Thymus (tissue), 14 donors: ENCODE data around the gene PTTG1IP2. TPM values are rescaled to one million over a fixed set of nuclear protein-coding genes. Genes with fewer than 3 reads are reported as not detected.

ENCODE experiments used
- DNase-seq, 9 donors: peaks; one replicate each; pipeline ENCODE4 v3.0.0-alpha.2; 2013; ENCODE audit warnings: low spot score in 9 of 9, low read depth in 6 of 9, missing footprints in 1 of 9
- H3K27ac ChIP-seq, 2 donors: one replicate each; pipeline ENCODE4 v1.5.1; 2013; ENCODE audit warnings: control low read depth in 1 of 2, low read depth in 1 of 2, low read length in 1 of 2, mild to moderate bottlenecking in 1 of 2, moderate library complexity in 1 of 2
- H3K27me3 ChIP-seq, 2 donors: one replicate each; pipeline ENCODE4 v1.5.1; 2013; ENCODE audit warnings: low read length in 1 of 2; ENCODE audit not compliant: control insufficient read depth in 2 of 2, insufficient read depth in 1 of 2
- H3K36me3 ChIP-seq, 2 donors: one replicate each; pipeline ENCODE4 v1.5.1; 2013; ENCODE audit warnings: low read length in 1 of 2, mild to moderate bottlenecking in 1 of 2, moderate library complexity in 1 of 2; ENCODE audit not compliant: control insufficient read depth in 2 of 2, insufficient read depth in 2 of 2
- H3K4me1 ChIP-seq, 2 donors: one replicate each; pipeline ENCODE4 v1.5.1; 2013; ENCODE audit warnings: low read length in 2 of 2; ENCODE audit not compliant: control insufficient read depth in 2 of 2, insufficient read depth in 2 of 2
- H3K4me3 ChIP-seq, 2 donors: one replicate each; pipeline ENCODE4 v1.5.1; 2013; ENCODE audit warnings: low read length in 2 of 2, control low read depth in 1 of 2, mild to moderate bottlenecking in 1 of 2
- H3K9me3 ChIP-seq, 2 donors: one replicate each; pipeline ENCODE4 v1.5.1; 2013; ENCODE audit warnings: low read length in 1 of 2, mild to moderate bottlenecking in 1 of 2; ENCODE audit not compliant: control insufficient read depth in 2 of 2, insufficient read depth in 1 of 2
- WGBS: extraction: QIAGEN DNeasy Blood & Tissue Kit; methylation state at CpG from one replicate; pipeline ENCODE4 v1.1.7; 2013; 5-methylcytosine and 5-hydroxymethylcytosine counted together
- long read RNA-seq, 10 donors: transcript quantifications; one replicate each; lab custom pipeline, GENCODE V29; 2026
- polyA plus RNA-seq: library from polyadenylated mRNA; stranded (reverse); fragments of 200-250 nt; gene quantifications from one replicate; pipeline ENCODE4 v1.2.3, GENCODE V29; 2013
- total RNA-seq: library from RNA; stranded (reverse); fragments of 120-200 nt; gene quantifications from one replicate; pipeline ENCODE4 v1.2.4, GENCODE V29; 2013
- donor health status: healthy.

The PTTG1IP2 gene
- total RNA-seq (not detected), polyA plus RNA-seq (not detected)
- long read RNA-seq, donor 1 = 0 reads
- long read RNA-seq, donor 2 = 0 reads
- long read RNA-seq, donor 3 = 0 reads
- long read RNA-seq, donor 4 = 0 reads
- long read RNA-seq, donor 5 = 0 reads
- long read RNA-seq, donor 6 = 0 reads
- long read RNA-seq, donor 7 = 0 reads
- long read RNA-seq, donor 8 = 0 reads
- long read RNA-seq, donor 9 = 0 reads
- long read RNA-seq, donor 10 = 0 reads

GRCh38 chr7:90469554-90469953 is at the start of gene PTTG1IP2:
PTTG1IP2 (plus strand) TSS chr7:90469639; CDS start chr7:90469787, 148 bp downstream.
- Histone ChIP-seq H3K9me3 (peaks cover 0 to under 1% of the 10 kb centered on the region in 2 donors), H3K4me1 (no peaks in the 10 kb centered on the region), H3K27ac (no peak within 1 kb of the TSS), H3K4me3 (no peak within 1 kb of the TSS), H3K27me3 (no peaks in the 10 kb centered on the region), H3K36me3 (no peaks in the 10 kb centered on the region)
- 96% methylated on average over 4 of the region's 4 CpGs for WGBS
- no peak for DNase-seq

DNA sequence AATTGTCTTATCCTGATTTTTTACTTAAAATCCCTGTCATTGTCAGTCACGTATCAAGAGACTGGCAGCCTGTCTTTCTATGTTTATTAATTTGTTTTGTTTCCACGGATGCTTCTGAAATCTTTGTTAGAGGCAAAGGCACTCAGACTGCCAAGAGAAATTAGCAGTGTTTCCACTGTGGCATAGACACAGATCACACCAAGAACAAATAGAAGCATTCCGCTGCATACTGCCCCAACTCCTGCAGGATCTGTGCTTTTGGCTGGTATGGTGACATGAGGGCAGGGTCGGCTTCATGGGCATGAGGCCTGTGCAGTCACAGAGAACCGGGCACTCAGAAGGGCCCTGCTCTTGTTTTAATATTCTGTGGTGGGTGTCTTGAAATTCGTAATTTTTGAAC is 47.8 kb upstream of the PTTG1IP2 start:
- Histone ChIP-seq H3K9me3 (no peaks in the 10 kb centered on the region), H3K4me1 (no peaks in the 10 kb centered on the region), H3K36me3 (no peaks in the 10 kb centered on the region), H3K27me3 (no peaks in the 10 kb centered on the region), H3K4me3 (no peak overlapping the region), H3K27ac (no peak overlapping the region)
- WGBS = 96% methylated on average over 6 of the region's 6 CpGs
- no peak for DNase-seq

DNA sequence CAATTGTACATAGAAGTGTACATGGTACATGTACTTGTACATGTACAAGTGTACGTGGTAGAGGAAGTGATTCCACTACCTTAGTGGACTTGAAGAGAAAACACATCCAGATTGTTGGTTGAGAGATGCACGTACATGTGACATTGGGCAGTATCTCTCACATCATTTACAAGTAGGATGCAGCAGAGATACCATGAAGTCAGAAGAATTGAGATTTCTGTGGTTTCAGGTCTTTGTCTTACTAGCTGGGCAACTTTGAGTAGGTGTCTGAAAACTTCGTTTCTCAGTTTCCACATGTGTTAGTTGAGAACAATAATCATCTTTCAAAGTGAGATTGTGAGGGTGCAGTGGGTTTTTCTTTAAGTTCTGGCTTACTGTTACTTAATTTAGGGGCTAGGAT is 44.7 kb upstream of the PTTG1IP2 start:
- H3K9me3 ChIP-seq = no peaks in the 10 kb centered on the region
- no peaks in the 10 kb centered on the region for H3K27me3 ChIP-seq
- no peak overlapping the region for H3K27ac ChIP-seq
- H3K4me1 ChIP-seq = no peaks in the 10 kb centered on the region
- no peaks in the 10 kb centered on the region for H3K36me3 ChIP-seq
- DNase-seq = no peak
- no peak overlapping the region for H3K4me3 ChIP-seq
- whole genome bisulfite sequencing = 91% methylated on average over 3 of the region's 3 CpGs

DNA sequence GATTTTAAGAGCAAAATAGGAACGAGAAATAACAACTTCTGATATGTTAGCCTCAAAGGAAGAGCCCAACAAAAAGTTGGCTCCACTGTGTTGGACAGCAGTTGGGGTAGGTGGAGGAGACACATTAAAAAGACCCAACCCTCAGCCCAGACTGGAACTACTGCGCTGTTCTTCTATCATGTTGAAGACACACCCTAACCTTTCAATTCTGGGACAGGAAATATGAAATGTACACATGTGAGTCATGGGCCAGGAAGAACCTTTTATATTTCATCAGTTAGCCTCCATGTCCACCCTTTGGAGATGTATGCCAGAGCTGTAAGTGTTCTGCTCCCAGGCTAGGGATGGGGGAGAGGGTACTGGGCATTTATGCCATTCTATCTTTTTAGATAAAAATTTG is 44.1 kb upstream of the PTTG1IP2 start:
- H3K36me3 ChIP-seq = no peaks in the 10 kb centered on the region
- WGBS = 92% methylated on average over 2 of the region's 2 CpGs
- no peaks in the 10 kb centered on the region for H3K9me3 ChIP-seq
- no peak for DNase-seq
- no peak overlapping the region for H3K27ac ChIP-seq
- H3K4me3 ChIP-seq = no peak overlapping the region
- no peaks in the 10 kb centered on the region for H3K4me1 ChIP-seq
- no peaks in the 10 kb centered on the region for H3K27me3 ChIP-seq

GRCh38 chr7:90430614-90431460 is 38.6 kb upstream of the PTTG1IP2 start:
- Histone ChIP-seq H3K4me3 (no peak overlapping the region), H3K27me3 (no peaks in the 10 kb centered on the region), H3K27ac (no peak overlapping the region), H3K4me1 (no peaks in the 10 kb centered on the region), H3K9me3 (peaks cover 0 to 18% of the 10 kb centered on the region in 2 donors), H3K36me3 (no peaks in the 10 kb centered on the region)
- no peak for DNase-seq
- WGBS = 94% methylated on average over 6 of the region's 6 CpGs

GRCh38 chr7:90432752-90433151 is 36.7 kb upstream of the PTTG1IP2 start:
- WGBS = 72% methylated on average over 10 of the region's 10 CpGs
- Histone ChIP-seq H3K9me3 (peaks cover 0 to 18% of the 10 kb centered on the region in 2 donors), H3K27ac (no peak overlapping the region), H3K4me1 (no peaks in the 10 kb centered on the region), H3K36me3 (no peaks in the 10 kb centered on the region), H3K4me3 (no peak overlapping the region), H3K27me3 (no peaks in the 10 kb centered on the region)
- no peak for DNase-seq

DNA sequence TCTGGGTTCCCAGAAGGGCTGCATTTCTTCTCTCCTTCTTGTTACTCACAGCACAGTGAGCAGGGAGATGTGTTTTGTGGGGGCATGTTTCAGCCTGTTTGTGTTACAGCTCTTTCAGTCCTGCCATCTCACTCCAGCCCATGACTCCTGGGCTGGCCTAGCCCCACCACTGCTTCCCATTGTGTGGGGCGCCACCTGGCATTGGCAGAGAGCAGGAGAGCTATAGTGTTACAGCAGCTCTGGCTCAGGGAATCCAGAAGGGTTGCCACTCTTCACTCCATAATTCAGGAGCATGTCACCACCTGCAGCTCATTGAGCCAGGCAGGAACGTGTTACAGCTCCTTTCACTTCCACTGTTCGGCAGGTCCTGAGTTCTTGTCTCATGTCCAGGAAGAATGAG is 36.2 kb upstream of the PTTG1IP2 start:
- no peaks in the 10 kb centered on the region for H3K27me3 ChIP-seq
- H3K36me3 ChIP-seq = no peaks in the 10 kb centered on the region
- no peak overlapping the region for H3K4me3 ChIP-seq
- no peak overlapping the region for H3K27ac ChIP-seq
- WGBS = 74% methylated on average over 3 of the region's 3 CpGs
- no peaks in the 10 kb centered on the region for H3K4me1 ChIP-seq
- no peak for DNase-seq
- H3K9me3 ChIP-seq = peaks cover 0 to 18% of the 10 kb centered on the region in 2 donors

GRCh38 chr7:90445633-90446032 is 23.8 kb upstream of the PTTG1IP2 start:
- H3K9me3 ChIP-seq = no peaks in the 10 kb centered on the region
- H3K27ac ChIP-seq = no peak overlapping the region
- no peaks in the 10 kb centered on the region for H3K27me3 ChIP-seq
- no peaks in the 10 kb centered on the region for H3K36me3 ChIP-seq
- 72% methylated on average over 2 of the region's 2 CpGs for WGBS
- H3K4me1 ChIP-seq = no peaks in the 10 kb centered on the region
- no peak for DNase-seq
- H3K4me3 ChIP-seq = no peak overlapping the region

GRCh38 chr7:90446137-90446899 is 23.1 kb upstream of the PTTG1IP2 start:
- no peak overlapping the region for H3K27ac ChIP-seq
- no peaks in the 10 kb centered on the region for H3K4me1 ChIP-seq
- no peaks in the 10 kb centered on the region for H3K36me3 ChIP-seq
- no peaks in the 10 kb centered on the region for H3K27me3 ChIP-seq
- no peak for DNase-seq
- WGBS = 76% methylated on average over 4 of the region's 4 CpGs
- H3K9me3 ChIP-seq = no peaks in the 10 kb centered on the region
- H3K4me3 ChIP-seq = no peak overlapping the region
